Thyroid gland (tissue), 4 donors: ENCODE data around the gene RSU1. TPM values are rescaled to one million over a fixed set of nuclear protein-coding genes. Genes with fewer than 3 reads are reported as not detected.

ENCODE experiments used
- DNase-seq, 2 donors: peaks; one replicate each; pipeline ENCODE4 v3.0.0-alpha.2; 2019
- H3K27ac ChIP-seq, 3 donors: fragments of 200-600 bp; sonication (generic); 1 replicate in 2 of 3; 2 replicates in 1 of 3; pipeline ENCODE4 v1.5.1; 2016 to 2019; ENCODE audit warnings: mild to moderate bottlenecking in 1 of 3, moderate library complexity in 1 of 3
- H3K27me3 ChIP-seq: fragments of 200-600 bp; sonication (generic); one replicate; pipeline ENCODE4 v1.5.1; 2019
- H3K36me3 ChIP-seq, 2 donors: fragments of 200-600 bp; sonication (generic); one replicate each; pipeline ENCODE4 v1.5.1; 2016 to 2019
- H3K4me1 ChIP-seq, 2 donors: fragments of 200-600 bp; sonication (generic); one replicate each; pipeline ENCODE4 v1.5.1; 2017 to 2019
- H3K4me3 ChIP-seq, 3 donors: fragments of 200-600 bp; sonication (generic); replicated peaks in 1 of 3; 1 replicate in 2 of 3; 2 replicates in 1 of 3; pipeline ENCODE4 v1.5.1; 2016; ENCODE audit warnings: mild to moderate bottlenecking in 1 of 3
- H3K9me3 ChIP-seq: fragments of 200-600 bp; sonication (generic); one replicate; pipeline ENCODE4 v1.5.1; 2017
- CTCF ChIP-seq, 6 experiments: fragments of 200-600 bp in 3 of 6; fragments of 450-650 bp in 3 of 6; sonication (generic) in 3 of 6; IDR thresholded peaks; one replicate each; pipeline ENCODE4 v1.5.1; 2016 to 2019; ENCODE audit warnings: antibody characterized with exemption in 6 of 6, mild to moderate bottlenecking in 2 of 6, inconsistent platforms in 1 of 6, moderate library complexity in 1 of 6
- POLR2A ChIP-seq, 2 donors: fragments of 450-650 bp; IDR thresholded peaks; one replicate each; pipeline ENCODE4 v1.6.1; 2017; ENCODE audit warnings: antibody characterized with exemption in 2 of 2, mild to moderate bottlenecking in 2 of 2, moderate library complexity in 1 of 2
- WGBS, 2 donors: methylation state at CpG; one replicate each; pipeline ENCODE4 v1.1.5; 2017; 5-methylcytosine and 5-hydroxymethylcytosine counted together
- intact Hi-C: fragments of 100-400 bp; cut with DNase I; formaldehyde crosslinking; loops from one replicate; pipeline ENCODE4 v1.15.1; 2023
- total RNA-seq, 4 donors: library from RNA; depleted of rRNA; stranded (reverse); fragments of >200 nt; gene quantifications; one replicate each; pipeline ENCODE4 v1.2.3, GENCODE V29; 2016

RSU1 gene
- total RNA-seq, 4 donors from 2014 or later = 43.5 to 63.0 (median 50.7) TPM

- DNase-seq = no peak
- Histone ChIP-seq H3K27ac (no peak overlapping the region), H3K36me3 (no peaks in the 10 kb centered on the region), H3K9me3 (no peaks in the 10 kb centered on the region), H3K4me3 (no peak overlapping the region), H3K4me1 (no peaks in the 10 kb centered on the region), H3K27me3 (no peaks in the 10 kb centered on the region)
- 82 to 87% methylated on average over 8 of the region's 8 CpGs for WGBS, 2 donors
- intact Hi-C loops = no loop called here
- TF ChIP-seq POLR2A (IDR thresholded peaks at IDR 0.05) = no peak
- TF ChIP-seq CTCF (IDR thresholded peaks at IDR 0.05) = no peak
Measured at GRCh38 chr10:16799621-16800020, 17.6 kb downstream of the RSU1 start.

DNA sequence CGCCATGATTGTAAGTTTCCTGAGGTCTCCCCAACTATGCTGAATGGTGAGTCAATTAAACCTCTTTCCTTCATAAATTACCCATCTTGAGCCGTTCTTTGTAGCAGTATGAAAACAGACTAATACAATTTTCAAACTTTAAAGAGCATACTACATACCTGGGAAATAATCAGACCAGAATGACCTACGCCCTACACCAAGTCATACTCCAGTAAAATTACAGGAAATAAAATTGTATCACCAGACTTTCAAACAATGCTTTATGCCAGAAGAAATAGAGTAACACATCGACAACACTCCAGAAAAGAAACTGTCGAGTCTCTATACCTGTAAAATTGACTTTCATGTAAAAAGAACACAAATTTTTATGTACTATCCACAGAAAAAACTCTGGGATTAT lies 18.7 kb downstream of the RSU1 start:
- no peaks in the 10 kb centered on the region for H3K9me3 ChIP-seq
- intact Hi-C loops = no loop called here
- DNase-seq = no peak
- TF ChIP-seq CTCF (IDR thresholded peaks at IDR 0.05) (no peak), POLR2A (IDR thresholded peaks at IDR 0.05) (no peak)
- H3K27me3 ChIP-seq = no peaks in the 10 kb centered on the region
- no peak overlapping the region for H3K4me3 ChIP-seq
- H3K4me1 ChIP-seq = no peaks in the 10 kb centered on the region
- no peak overlapping the region for H3K27ac ChIP-seq
- H3K36me3 ChIP-seq = no peaks in the 10 kb centered on the region
- WGBS, 2 donors = 95% methylated on average over 5 of the region's 5 CpGs

DNA sequence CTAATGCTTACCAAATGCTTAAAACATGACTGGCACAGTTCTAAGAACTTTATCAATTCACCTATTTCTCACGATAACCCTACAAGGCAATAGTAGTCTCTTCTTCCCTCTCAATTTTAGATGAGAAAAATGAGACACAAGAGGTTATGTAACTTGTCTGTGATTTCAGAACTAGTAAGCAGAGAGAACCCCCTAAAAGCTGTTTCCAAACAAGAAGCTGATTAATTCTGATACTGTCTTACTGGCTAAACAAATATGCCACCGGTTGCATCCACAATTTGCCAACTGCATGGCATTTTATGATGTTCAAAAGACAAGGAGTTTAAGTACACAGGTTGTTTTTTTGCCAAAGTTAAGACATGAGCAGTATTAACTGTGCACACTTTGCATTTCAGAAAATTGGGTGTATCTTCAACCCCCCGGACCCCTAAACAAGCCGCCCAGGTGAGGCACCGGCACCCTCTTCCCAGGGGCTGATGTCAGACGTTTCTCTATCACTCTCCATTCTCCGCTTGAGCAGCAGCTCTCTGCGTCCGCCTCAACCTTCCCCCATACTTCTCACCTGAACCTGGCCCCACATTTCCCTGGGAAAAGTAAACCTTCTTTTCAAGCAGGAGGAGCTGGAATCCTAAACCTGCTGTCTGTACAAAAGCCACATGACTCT lies 21.7 kb downstream of the RSU1 start:
- intact Hi-C loops = no loop called here
- no peaks in the 10 kb centered on the region for H3K9me3 ChIP-seq
- H3K27ac ChIP-seq = no peak overlapping the region
- TF ChIP-seq POLR2A (IDR thresholded peaks at IDR 0.05) (no peak), CTCF (IDR thresholded peaks at IDR 0.05) (no peak)
- H3K27me3 ChIP-seq = no peaks in the 10 kb centered on the region
- H3K36me3 ChIP-seq = no peaks in the 10 kb centered on the region
- 93 to 94% methylated on average over 9 of the region's 9 CpGs for WGBS, 2 donors
- no peak overlapping the region for H3K4me3 ChIP-seq
- DNase-seq = no peak
- no peaks in the 10 kb centered on the region for H3K4me1 ChIP-seq

GRCh38 chr10:16794005-16794404 lies 23.2 kb downstream of the RSU1 start:
- H3K4me3 ChIP-seq = no peak overlapping the region
- peaks cover 0 to 6% of the 10 kb centered on the region in 2 donors for H3K4me1 ChIP-seq
- intact Hi-C loops = no loop called here
- no peaks in the 10 kb centered on the region for H3K9me3 ChIP-seq
- H3K27me3 ChIP-seq = no peaks in the 10 kb centered on the region
- TF ChIP-seq POLR2A (IDR thresholded peaks at IDR 0.05) (no peak), CTCF (IDR thresholded peaks at IDR 0.05) (no peak)
- DNase-seq = no peak
- H3K27ac ChIP-seq = no peak overlapping the region
- WGBS, 2 donors = 100% methylated on average over 1 of the region's 1 CpG
- H3K36me3 ChIP-seq = no peaks in the 10 kb centered on the region

DNA sequence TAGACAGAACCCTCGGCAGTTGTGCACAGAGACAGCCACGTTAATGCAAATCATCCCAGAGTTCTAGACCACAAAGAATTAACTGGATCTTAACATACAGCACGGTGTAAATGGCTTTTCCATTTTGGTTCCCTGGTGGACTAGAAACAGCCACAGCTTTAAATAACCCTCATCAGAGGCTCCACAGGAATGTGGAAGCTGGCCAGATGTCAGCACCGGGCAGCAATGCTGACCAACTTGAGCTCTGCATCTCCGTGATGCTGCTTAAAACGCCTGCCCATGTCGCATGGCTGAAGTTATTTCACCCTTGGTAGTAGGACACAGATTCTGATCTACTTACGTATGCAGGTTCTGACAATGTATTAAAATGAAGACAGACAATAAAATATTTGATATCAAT lies 24.5 kb downstream of the RSU1 start:
- no peaks in the 10 kb centered on the region for H3K27me3 ChIP-seq
- no peaks in the 10 kb centered on the region for H3K36me3 ChIP-seq
- peaks cover 0 to 6% of the 10 kb centered on the region in 2 donors for H3K4me1 ChIP-seq
- intact Hi-C loops = no loop called here
- H3K4me3 ChIP-seq = no peak overlapping the region
- no peak for DNase-seq
- no peak overlapping the region for H3K27ac ChIP-seq
- TF ChIP-seq CTCF (IDR thresholded peaks at IDR 0.05) = no peak
- no peak for TF ChIP-seq POLR2A (IDR thresholded peaks at IDR 0.05)
- H3K9me3 ChIP-seq = no peaks in the 10 kb centered on the region
- WGBS, 2 donors = 76 to 77% methylated on average over 8 of the region's 8 CpGs
